ENCODE results near the gene SGPP1. TPM values are rescaled to one million over a fixed set of nuclear protein-coding genes. Genes with fewer than 3 reads are reported as not detected.
"Not testable (repeated sequence)": the region's sequence is repeated elsewhere in the genome, so short reads cannot be mapped to it uniquely, and the experiment has no call there.

Gene SGPP1
- total RNA-seq, 2 donors from 2014 or later = 23.1 to 24.4 TPM

- no peak for ATAC-seq
- WGBS, 2 donors = 100% methylated on average over 1 of the region's 1 CpG
- TF ChIP-seq CTCF (IDR thresholded peaks at IDR 0.05) (no peak), POLR2A (IDR thresholded peaks at IDR 0.05) (no peak)
- Histone ChIP-seq H3K27me3 (no peaks in the 10 kb centered on the region), H3K36me3 (replicated peaks in 1 of 2; ENCODE audit: insufficient read depth in 1 of 2, low read depth in 2 of 2) (no peaks in the 10 kb centered on the region), H3K4me1 (no peaks in the 10 kb centered on the region), H3K9me3 (no peaks in the 10 kb centered on the region), H3K4me3 (no peak overlapping the region), H3K27ac (no peak overlapping the region)
- no peak for DNase-seq
- intact Hi-C loops (cut with DNase I) = loop anchor here (10.0 kb wide), 2 partner anchors 125 to 365 kb away; no protein-coding TSS in a partner anchor
These were observed 32.1 kb upstream of the SGPP1 start for GRCh38 chr14:63760014-63760413.

GRCh38 chr14:63759456-63759855 lies 31.6 kb upstream of the SGPP1 start:
- ATAC-seq = no peak
- WGBS, 2 donors = 49 to 57% methylated on average over 5 of the region's 5 CpGs
- no peak overlapping the region for H3K27ac ChIP-seq

GRCh38 chr14:63757211-63757610 lies 29.3 kb upstream of the SGPP1 start:
- no peak overlapping the region for H3K4me3 ChIP-seq
- H3K27me3 ChIP-seq = no peaks in the 10 kb centered on the region
- H3K9me3 ChIP-seq = no peaks in the 10 kb centered on the region
- DNase-seq (no peak), ATAC-seq (no peak)
- H3K27ac ChIP-seq = no peak overlapping the region
- no peak for TF ChIP-seq CTCF (IDR thresholded peaks at IDR 0.05)
- TF ChIP-seq POLR2A (IDR thresholded peaks at IDR 0.05) = no peak
- intact Hi-C loops (cut with DNase I) = no loop called here
- peaks cover 8% of the 10 kb centered on the region for H3K4me1 ChIP-seq
- no peaks in the 10 kb centered on the region for H3K36me3 ChIP-seq (replicated peaks in 1 of 2; ENCODE audit: insufficient read depth in 1 of 2, low read depth in 2 of 2)

More at GRCh38 chr14:63759456-63759855, 31.6 kb upstream of the SGPP1 start:
- Histone ChIP-seq H3K4me1 (no peaks in the 10 kb centered on the region), H3K9me3 (no peaks in the 10 kb centered on the region), H3K27me3 (no peaks in the 10 kb centered on the region), H3K4me3 (no peak overlapping the region), H3K36me3 (replicated peaks in 1 of 2; ENCODE audit: insufficient read depth in 1 of 2, low read depth in 2 of 2) (no peaks in the 10 kb centered on the region)
- intact Hi-C loops (cut with DNase I) = no loop called here
- DNase-seq = no peak
- TF ChIP-seq CTCF (IDR thresholded peaks at IDR 0.05) (no peak), POLR2A (IDR thresholded peaks at IDR 0.05) (no peak)

- H3K4me1 ChIP-seq = peaks cover 16% of the 10 kb centered on the region
- peak; percentile 31 for ATAC-seq
- intact Hi-C loops (cut with DNase I) = no loop called here
- no peaks in the 10 kb centered on the region for H3K36me3 ChIP-seq (replicated peaks in 1 of 2; ENCODE audit: insufficient read depth in 1 of 2, low read depth in 2 of 2)
- peak; percentile 22 to 57 (median 40) for DNase-seq
- H3K27me3 ChIP-seq = no peaks in the 10 kb centered on the region
- no peak overlapping the region for H3K4me3 ChIP-seq
- WGBS, 2 donors = 50 to 55% methylated on average over 6 of the region's 6 CpGs
- no peak for TF ChIP-seq CTCF (IDR thresholded peaks at IDR 0.05)
- TF ChIP-seq POLR2A (IDR thresholded peaks at IDR 0.05) = no peak
- peak overlapping the region in 2 of 4 donors; percentile 1 to 46 for H3K27ac ChIP-seq
- no peaks in the 10 kb centered on the region for H3K9me3 ChIP-seq
These were observed 24.7 kb upstream of the SGPP1 start for GRCh38 chr14:63752449-63753169.

- H3K36me3 ChIP-seq (replicated peaks in 1 of 2; ENCODE audit: insufficient read depth in 1 of 2, low read depth in 2 of 2); H3K27ac ChIP-seq; intact Hi-C loops (cut with DNase I); H3K4me3 ChIP-seq; H3K9me3 ChIP-seq; ATAC-seq; H3K27me3 ChIP-seq; DNase-seq: not testable (repeated sequence)
- peaks cover 23% of the 10 kb centered on the region for H3K4me1 ChIP-seq
- 93% methylated on average over 22 of the region's 39 CpGs; no CpG with 5 or more reads in 1 of the 2 donors for WGBS, 2 donors
These were observed 23.2 kb upstream of the SGPP1 start for GRCh38 chr14:63751076-63751475.
